GM18511 (cell line): ENCODE measurements around the gene ZNF521.

Source experiments
- ATAC-seq: cut with Tn5 transposase; IDR thresholded peaks from one replicate; pipeline ENCODE4 v1.9.1; 2021; ENCODE audit warnings: mild to moderate bottlenecking, moderate library complexity; ENCODE audit not compliant: unreplicated experiment

The ZNF521 gene

DNA sequence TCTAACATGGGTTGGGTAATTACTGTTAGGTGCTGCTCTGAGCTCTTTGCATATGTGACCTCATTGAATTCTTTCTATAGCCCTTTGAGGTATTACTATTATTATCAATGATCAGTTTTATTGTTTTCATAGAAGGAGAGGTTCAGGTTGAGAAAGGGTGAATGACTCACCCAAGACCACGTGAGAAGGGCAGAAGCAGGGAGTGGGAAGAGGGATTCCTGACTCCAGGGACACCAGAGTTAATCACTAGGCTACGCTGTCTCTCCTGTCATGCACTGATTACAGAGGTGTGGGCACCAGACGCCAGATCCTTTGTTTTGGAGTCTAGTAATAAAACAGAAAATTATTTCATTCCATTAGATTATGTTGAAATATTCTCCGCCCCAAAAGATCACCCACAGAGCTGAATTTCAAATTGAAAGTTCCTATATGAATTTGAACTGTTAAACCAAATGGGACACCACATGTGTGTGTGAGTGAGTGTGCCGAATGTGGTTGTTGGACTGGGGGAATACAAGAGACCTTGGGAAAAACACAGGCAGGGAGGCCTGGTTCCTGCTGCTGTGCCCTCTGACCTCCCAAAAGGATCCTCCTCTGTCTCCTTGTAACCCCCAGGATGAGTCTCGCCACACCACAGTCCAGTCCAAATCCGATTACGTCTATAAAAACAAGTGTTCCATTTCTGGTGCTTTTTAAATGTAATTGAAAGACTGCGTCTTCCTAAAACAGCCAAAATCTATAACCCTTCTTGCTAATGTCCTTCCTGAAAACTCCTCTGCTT is 215.4 kb downstream of the ZNF521 start:
- ATAC-seq: no peak

DNA sequence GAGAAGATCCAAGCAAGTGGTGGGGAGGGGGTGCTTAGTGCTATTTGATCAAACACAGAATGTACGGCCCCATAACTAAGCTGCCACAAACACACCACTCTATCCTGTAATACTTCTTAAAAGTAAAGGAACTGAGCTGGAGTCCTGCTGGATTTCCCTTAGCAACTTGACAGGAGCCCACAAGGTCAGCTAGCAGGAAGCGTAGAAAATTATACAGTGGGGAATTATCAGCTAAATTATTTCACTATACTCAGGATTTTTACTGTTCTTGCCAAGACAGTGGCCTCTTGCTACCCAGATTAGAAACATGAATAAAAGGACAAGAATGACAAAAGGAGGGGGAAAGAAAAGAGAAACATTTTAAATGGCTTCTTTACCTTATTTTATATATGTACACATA is 217.1 kb downstream of the ZNF521 start:
- ATAC-seq: no peak

DNA sequence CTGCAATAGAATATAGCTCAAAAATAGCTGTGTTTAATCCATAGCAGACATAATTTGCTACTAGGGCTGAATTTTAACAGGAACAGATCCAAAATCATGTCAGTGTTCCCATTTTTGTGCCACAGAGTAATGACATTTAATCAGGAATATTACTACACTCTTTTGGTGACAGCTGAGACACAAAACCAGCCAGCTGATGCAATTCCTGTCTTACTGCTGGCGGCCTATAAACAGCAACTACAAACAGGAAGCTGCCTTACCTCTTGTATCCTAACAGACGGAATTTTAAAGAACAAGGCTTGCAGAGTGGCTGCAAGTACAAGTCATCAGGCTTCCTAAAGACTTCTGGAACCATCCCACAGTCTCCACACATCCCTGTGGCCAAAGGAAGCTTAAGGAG is 218.1 kb downstream of the ZNF521 start:
- ATAC-seq: no peak

DNA sequence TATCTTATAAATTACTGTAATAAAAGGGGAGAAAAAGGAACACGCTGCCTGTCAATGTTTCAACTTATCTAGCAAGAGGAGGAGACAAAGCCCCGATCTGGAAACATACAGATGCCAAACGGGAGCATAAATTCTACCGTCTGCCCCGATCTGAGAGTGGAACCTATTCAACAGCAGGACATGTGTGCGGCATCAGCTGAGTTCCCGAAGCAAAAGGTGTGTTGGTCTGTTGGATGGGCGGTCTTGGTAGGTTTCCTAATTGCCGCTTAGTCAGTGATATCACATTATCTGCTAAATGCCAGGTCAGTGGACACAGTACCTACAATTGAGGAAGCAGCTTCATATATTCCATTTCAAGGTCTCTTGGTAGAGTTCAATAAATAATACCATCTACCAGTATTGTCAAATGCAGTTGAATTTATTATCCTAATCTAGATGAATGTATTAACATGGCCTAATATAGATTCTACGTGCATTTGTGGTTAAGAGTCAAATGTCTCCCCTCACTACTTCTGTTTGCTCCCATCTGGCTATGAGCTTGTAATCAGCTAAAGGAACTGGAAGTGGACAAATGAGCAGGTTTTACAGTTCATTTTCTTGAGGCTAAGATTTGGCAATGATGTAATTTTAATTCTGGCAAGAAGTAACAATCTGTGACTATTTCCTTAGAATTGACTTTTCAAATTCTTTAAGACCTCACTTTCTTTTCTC is 219.0 kb downstream of the ZNF521 start:
- ATAC-seq: no peak

DNA sequence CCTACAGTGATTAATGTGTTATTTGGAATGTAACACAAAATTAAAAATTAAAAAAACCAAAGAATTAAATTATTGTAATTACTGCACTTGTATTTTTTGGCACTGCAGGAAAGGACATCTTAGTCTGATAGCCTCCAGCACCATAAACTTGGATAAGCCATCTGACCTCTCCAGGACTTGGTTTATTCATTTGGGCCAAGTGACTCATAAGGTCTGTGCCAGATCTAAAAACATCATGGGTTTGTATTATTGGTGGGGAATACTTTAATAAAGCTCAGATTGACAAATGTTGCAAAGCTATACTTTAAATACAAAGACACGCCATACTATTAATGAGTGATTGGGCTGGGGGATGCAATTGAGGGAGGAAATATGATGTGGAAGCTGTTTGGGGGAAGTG is 225.2 kb downstream of the ZNF521 start:
- no peak for ATAC-seq

DNA sequence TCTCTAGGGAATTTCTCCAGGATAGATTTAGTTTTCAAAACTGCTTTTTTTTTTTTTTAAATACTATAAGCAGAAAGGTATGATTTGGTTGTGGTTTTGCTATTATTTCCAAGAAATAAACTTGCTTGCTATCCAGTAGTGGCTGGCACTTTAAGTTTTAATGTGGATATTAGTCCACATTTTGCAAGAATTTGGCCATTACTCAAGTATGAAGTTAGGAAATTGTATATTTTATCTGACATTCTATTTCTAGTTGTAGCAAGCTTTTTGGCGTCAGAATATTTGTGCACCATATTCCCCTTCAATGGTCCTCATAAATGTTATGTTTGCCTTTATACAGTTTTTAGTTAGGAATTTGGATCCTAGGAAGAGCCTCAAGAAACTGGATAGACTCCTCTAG is 226.3 kb downstream of the ZNF521 start:
- ATAC-seq: no peak

DNA sequence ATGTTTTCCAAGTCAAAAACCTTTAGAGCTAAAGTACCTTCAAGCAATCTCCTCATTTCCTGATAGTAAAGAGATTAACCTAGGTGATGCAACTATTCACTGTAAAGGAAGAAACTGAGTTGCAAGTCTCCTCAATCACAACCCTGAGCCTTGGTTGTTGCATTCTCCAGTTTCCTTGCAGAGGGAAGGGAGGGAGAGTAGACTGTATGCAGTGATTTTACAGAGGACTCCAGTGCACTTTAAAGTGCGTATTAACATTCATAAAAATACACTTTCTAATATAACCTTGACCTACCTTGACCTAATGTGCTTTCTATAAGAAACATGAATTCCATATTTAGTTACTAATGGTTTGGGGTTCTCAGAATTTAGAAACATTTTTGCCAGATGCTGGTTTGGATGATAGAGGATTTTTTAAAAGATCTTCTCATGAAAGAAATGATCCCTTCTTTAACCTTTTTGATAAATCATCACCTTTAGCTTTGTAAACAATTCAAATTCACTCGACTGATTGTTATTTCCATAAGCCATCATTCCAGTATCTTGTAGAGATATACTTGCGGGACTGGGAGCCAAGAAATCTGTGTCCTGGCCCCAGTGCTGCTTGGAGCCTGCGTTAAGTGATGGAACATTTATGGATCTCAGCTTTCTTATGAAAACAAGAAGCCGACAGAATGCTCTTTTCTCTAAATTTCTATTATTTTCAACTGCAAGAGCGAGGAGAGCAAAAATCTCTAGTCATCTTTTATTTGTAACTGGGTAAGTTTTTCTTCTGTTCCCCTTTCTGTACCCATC is 228.3 kb downstream of the ZNF521 start:
- ATAC-seq: no peak

DNA sequence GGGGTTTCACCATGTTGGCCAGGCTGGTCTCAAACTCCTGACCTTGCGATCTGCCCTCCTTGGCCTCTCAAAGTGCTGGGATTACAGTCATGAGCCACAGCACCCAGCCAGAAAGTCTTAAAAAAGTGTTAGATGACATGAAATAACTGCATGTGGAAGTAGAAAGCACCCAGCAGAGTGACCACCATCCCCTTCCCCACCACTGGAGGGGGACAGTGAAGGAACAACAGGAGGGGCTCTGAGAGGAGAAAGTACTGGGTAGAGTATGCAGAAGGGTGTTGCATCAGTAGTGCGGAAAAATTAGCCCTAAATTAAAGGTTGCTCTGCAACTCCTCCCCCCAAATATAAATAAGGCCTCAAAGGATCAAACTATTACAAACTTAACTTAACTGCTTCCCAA is 230.5 kb downstream of the ZNF521 start:
- ATAC-seq: no peak

DNA sequence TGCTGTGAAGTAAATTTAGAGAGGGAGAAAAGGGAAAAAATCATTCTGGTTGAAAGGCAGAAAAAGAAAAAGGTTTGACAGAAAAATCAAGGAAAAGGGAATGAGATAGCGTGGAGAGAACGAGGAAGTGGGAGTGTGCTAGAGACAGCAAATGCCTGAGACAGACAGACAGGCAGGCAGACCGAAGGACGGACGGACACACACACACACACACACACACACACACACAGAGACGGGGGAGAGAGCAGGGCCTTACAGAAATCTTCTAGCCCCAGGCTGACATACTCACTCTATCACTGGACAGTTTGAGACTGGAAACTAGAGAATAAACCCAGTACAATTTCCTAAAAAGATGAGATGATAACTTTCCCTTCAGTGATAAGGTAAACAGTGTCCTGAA is 238.4 kb downstream of the ZNF521 start:
- ATAC-seq: no peak

DNA sequence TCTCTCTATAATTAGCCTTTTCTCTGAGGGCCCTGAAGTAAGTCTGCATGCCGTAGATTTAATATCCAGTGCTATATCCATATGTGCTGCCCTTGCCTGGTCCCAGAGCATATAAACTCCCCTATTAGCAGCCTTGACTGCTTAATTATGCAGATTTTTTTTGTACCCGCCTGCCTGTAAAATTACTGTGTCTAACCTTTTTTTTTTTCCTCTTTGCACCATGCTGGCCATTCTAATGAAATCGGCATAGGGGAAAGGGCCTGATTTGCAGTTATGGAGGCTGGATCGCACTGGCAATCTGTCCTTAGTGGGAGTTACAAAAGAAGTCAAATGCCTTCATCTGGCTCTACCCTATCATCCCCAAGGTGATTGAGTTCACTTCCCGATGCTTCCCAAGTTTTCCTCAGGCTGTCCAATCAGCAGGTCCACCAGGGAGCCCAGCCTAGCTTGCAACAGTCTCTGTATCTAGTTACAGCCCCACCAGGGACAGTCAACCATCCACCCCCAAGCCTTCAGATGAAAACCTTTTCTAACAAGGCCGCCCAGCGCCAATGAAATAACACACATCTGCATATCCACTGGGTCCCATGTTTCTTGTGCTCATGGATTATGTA is 239.0 kb downstream of the ZNF521 start:
- ATAC-seq: no peak

DNA sequence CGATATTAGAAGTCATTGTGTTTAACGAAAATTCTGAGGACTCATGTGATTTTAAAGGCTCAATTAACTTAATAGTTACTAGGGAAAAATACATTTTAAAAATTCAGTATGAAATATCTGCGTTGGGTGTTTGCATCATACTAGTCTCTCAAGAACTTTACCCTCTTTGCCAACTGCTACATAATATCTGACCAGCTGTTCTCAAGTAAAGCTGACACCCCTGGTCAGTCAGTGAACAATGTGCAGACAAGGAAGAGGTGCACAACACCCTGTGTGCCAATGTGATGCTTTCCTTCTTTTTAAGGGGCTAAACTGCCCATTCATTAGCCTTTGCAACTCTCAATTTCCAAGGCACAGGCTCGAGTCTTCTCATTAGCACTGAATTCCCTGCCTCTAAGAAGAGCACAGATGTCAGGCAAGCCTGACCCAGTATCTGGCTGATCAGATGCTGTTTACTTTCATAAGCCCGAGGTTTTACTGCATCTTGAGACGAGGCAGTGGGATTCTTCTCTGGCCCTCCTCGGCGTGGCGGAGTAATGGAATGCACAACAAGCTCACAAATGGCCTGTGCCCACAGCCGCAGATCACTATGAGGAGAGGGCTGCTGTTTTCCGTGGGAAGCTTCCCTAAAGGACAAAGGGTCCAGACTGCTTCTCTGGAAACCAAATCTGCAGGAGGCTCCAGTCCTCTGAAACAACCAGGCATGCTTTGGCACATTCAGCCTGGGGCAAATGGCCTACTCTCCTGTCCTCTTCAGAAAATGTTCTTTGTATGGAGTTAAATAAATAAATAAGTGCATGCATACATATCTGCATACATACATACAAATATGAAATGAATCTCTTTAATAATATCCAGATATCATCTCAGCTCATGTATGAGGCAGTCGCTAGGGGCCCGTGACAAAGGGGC is 240.3 kb downstream of the ZNF521 start:
- no peak for ATAC-seq

DNA sequence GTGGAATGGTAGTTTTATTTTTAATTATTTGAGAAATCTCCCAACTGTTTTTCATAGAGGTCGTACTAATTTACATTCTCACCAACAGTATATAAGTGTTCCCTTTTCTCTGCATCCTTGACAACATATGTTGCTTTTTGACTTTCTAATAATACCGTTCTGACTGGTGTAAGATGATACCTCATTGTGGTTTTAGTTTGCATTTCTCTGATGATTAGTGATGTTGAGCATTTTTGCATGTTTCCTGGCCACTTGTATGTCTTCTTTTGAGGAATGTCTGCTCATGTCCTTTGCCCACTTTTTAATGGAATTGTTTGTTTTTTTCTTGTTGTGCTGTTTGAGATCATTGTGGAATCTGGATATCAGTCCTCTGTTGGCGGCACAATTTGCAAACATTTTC is 242.5 kb downstream of the ZNF521 start:
- ATAC-seq: no peak

DNA sequence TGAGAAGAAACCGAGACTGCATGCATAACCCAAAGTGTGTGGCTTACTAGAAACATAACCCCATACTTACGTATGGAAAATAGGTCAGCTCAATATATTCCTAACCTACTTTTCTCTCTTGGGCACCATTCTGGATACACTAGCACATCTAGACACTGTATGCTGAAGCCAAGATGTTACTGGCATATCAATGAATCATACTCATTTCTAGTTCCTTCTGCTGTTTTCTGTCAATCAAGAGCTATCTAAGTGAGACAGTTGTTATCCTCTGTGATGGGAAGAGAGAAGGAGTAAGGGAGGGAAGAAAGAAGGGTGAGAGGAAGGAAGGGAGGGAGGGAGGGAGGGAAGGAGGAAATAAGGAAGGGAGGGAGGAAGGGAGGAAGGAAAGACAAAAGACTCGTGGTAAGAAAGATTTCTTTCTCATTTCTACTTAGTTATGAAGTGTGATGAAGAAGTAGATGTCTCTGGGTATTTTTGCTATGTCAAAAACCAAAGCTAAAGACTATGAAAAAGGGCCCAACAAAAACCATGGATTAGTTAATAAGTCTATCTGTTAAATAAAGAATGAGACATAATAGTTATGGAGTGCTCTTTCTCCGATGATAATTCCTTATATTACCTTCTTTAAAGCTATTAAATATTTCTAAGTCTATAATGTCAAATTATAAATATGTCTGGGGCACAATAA is 248.4 kb downstream of the ZNF521 start:
- no peak for ATAC-seq

DNA sequence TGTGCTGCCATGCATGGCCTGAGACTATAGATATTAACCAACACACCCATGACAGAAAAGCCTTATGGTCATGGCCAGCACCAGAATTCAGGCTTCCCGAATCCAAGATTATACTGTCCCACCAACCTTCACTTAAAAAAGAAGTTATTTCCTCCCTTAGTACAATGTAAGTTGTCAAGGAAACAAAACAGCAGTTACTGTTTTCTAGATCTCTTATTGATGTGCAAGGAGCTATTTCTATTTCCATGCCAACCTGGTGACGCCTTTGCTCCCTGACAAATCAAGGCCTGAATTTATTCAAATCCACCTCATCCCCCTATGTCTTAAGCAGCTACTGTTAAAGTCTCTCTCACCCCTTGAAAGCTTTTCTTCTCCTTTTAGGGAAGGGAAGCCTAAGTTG is 249.3 kb downstream of the ZNF521 start:
- ATAC-seq: no peak

DNA sequence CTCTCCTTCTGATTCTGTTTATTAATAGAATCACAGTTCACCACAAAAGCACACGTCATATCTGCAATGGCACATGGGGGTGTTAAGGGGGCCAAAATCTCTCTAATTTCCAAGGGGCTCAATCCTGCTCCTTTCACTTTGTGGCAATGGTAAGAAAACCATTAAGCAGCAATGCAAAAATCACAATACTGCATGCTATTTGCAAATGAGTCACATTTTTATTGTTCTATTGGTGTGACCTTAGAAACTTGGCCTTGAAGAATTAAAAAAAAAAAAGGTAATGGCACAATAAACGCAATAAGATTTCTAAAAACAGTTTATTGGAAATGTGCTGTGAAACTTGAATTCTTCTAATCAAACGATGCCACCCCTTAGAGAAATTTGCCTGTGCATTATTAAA is 251.5 kb downstream of the ZNF521 start:
- ATAC-seq: no peak

DNA sequence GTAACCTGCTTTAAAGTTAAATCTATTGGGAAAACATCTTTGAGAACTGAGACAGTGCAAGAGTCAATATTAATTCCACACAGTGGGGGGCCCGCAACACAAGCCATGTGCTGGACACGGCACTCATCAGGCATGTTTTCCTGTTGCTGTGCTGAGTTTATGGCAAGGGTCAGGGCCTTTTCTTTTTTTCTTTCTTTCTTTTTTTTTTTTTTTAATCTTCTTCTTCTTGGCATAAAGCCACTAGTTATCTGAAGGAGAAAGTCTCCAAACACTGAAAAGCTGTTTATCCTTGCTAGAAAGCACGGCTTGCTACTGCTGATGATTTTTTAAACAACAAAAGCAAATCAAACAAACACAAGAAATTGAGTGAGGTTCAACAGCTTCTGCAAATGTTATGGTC is 252.1 kb downstream of the ZNF521 start:
- no peak for ATAC-seq

DNA sequence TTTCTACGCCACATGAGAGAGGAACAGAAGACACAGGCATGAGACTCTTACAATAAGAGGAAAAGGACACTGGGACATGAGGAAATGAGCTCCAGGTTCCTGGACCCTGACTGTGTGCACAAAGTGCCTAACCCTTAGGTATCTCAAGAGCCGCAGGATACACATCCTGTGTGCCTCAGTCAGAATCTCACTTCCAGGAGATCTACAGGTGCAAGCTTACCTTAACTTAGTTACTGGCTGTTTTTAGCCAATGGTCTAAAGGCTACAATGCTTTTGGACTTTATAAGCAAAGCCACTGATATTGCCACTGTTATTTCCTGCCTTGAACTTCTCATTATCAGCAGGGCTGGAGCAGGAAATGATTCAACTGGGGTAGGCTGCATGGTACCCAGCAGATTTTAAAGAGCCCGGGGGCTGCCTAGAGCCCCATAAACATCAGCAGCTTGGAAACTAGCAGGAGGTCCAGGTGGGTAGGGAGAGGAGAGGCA is 254.4 kb downstream of the ZNF521 start:
- no peak for ATAC-seq

DNA sequence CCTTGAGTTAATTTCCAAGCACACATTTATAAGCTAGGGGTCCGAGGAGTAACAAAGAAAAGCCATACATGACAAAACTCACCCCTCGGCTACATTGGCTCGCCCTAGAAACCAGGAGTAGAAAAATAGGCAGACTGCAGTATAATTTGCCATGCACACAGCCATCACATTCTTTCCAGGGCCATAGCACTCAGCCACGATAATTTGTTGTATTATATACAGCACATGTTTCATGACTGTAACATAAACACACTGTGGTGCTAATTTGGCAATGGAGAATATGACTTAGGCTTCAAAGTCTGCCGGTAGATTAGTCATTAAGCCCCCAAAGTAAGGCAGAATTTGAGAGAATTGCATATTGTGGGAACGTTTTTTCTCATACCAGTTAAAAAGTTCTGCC is 254.9 kb downstream of the ZNF521 start:
- ATAC-seq: no peak

DNA sequence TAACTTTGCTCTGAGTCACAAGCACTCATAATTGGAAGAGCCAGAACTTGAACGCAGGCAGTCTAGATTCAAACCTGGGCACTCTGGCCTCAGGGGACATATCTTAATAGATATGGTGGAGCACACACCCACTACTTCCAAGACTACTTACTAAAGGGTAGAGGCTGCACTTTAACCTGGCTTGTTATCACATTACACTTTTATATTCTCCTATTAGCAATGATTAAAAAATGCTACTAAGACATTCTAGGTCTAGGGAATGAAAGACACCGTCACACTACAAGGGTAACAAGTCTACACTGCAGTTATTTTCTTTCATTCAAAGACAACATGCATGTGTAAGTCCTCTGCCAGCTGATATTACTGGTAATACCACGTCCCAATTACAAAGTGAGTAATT is 258.8 kb downstream of the ZNF521 start:
- ATAC-seq: no peak

DNA sequence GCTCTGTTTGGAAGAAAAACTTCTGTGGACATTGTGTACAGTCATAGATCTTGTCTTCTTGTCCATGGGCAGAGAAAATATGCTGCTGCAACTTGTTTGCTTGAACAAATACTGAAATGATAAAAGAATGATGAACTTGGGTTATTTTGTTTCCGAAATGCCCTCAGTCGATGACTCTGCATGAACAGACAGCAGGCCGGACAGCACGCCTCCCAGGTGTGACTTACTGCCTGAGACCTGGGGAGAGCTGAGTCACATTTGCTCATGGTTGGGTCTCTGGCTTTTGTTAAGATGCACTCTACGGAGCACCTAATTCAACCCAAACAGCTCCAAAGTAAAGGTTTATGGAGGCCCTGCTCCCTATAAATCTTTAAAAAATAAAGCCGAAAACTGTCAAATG is 262.5 kb downstream of the ZNF521 start:
- no peak for ATAC-seq
